IMR-90 (cell line): ENCODE data around the gene RHOT2. TPM values are rescaled to one million over a fixed set of nuclear protein-coding genes. Genes with fewer than 3 reads are reported as not detected.

Experiments used
- ATAC-seq: fragments of 200-7000 bp; cut with Tn5 transposase; 2 replicates; pipeline ENCODE4 v1.9.1; 2020; ENCODE audit warnings: low read depth, mild to moderate bottlenecking, moderate library complexity
- BruUV-seq: library from RNA; stranded (reverse); fragments of 400-500 nt; replicated peaks from 2 replicates; lab custom pipeline; 2021; lab: Mats Ljungman, UMichigan
- CTCF ChIA-PET: fragments of 300-600 bp; formaldehyde crosslinking; extraction: SDS; loops from one replicate; lab custom pipeline; 2021; ENCODE audit warnings: antibody characterized with exemption; lab: Yijun Ruan, JAX
- POLR2A ChIA-PET: fragments of 300-600 bp; sonication (Branson Sonifier 250); formaldehyde crosslinking; loops from one replicate; lab custom pipeline; 2022; ENCODE audit warnings: antibody characterized with exemption; ENCODE audit not compliant: unreplicated experiment; lab: Charles Lee
- DNase-seq: peaks from one replicate; pipeline ENCODE4 v3.0.0; 2013
- H2AFZ ChIP-seq: replicated peaks from 2 replicates; pipeline ENCODE3; 2013; ENCODE audit warnings: low read length, mild to moderate bottlenecking; ENCODE audit not compliant: poor library complexity
- H2AK5ac ChIP-seq: 2 replicates; pipeline ENCODE4 v1.6.1; 2013; ENCODE audit warnings: low read depth, low read length, inconsistent platforms
- H2AK9ac ChIP-seq: replicated peaks from 2 replicates; pipeline ENCODE3; 2013; ENCODE audit warnings: mild to moderate bottlenecking, low read depth, low read length, moderate library complexity; ENCODE audit not compliant: poor library complexity
- H2BK120ac ChIP-seq: 2 replicates; pipeline ENCODE4 v1.6.1; 2013; ENCODE audit warnings: low read depth, low read length, inconsistent platforms
- H2BK15ac ChIP-seq: 3 replicates; pipeline ENCODE4 v1.6.1; 2013; ENCODE audit warnings: low read depth, low read length, inconsistent platforms
- H2BK20ac ChIP-seq: 2 replicates; pipeline ENCODE4 v1.6.1; 2013; ENCODE audit warnings: low read depth, mild to moderate bottlenecking, inconsistent platforms, low read length, moderate library complexity
- H2BK5ac ChIP-seq: 2 replicates; pipeline ENCODE4 v1.6.1; 2013; ENCODE audit warnings: mild to moderate bottlenecking, low read depth, low read length, inconsistent platforms; ENCODE audit not compliant: poor library complexity, severe bottlenecking
- H3K14ac ChIP-seq: replicated peaks from 2 replicates; pipeline ENCODE4 v1.6.1; 2013; ENCODE audit warnings: low read depth, low read length, inconsistent platforms
- H3K18ac ChIP-seq: 2 replicates; pipeline ENCODE4 v1.6.1; 2013; ENCODE audit warnings: low read depth, low read length, control low read depth
- H3K23ac ChIP-seq: 2 replicates; pipeline ENCODE4 v1.6.1; 2013; ENCODE audit warnings: low read depth, low read length, inconsistent platforms
- H3K27ac ChIP-seq: 2 replicates; pipeline ENCODE4 v1.5.1; 2013; ENCODE audit warnings: mild to moderate bottlenecking, control low read depth, low read length; ENCODE audit not compliant: insufficient read depth
- H3K27me3 ChIP-seq: 2 replicates; pipeline ENCODE4 v1.6.1; 2013; ENCODE audit warnings: low read length; ENCODE audit not compliant: control insufficient read depth, insufficient read depth
- H3K36me3 ChIP-seq: 2 replicates; pipeline ENCODE4 v1.6.1; 2013; ENCODE audit warnings: low read length, mixed read lengths; ENCODE audit not compliant: control insufficient read depth, insufficient read depth
- H3K4ac ChIP-seq: 2 replicates; pipeline ENCODE4 v1.6.1; 2013; ENCODE audit warnings: low read depth, low read length, inconsistent platforms
- H3K4me1 ChIP-seq: 2 replicates; pipeline ENCODE4 v1.6.1; 2013; ENCODE audit warnings: low read length, mixed read lengths; ENCODE audit not compliant: control insufficient read depth, insufficient read depth
- H3K4me2 ChIP-seq: 2 replicates; pipeline ENCODE4 v1.6.1; 2013; ENCODE audit warnings: low read depth, mild to moderate bottlenecking, control low read depth, low read length, moderate library complexity
- H3K4me3 ChIP-seq: 2 replicates; pipeline ENCODE4 v1.5.1; 2013; ENCODE audit warnings: low read depth, mild to moderate bottlenecking, control low read depth, low read length, moderate library complexity; ENCODE audit not compliant: insufficient read depth
- H3K56ac ChIP-seq: 2 replicates; pipeline ENCODE4 v1.6.1; 2013; ENCODE audit warnings: low read length, inconsistent platforms; ENCODE audit not compliant: insufficient read depth; ENCODE audit errors: extremely low read depth
- H3K79me1 ChIP-seq, 2 experiments: 2 replicates each; pipeline ENCODE4 v1.6.1; 2013; ENCODE audit warnings: low read length in 2 of 2, inconsistent platforms in 1 of 2, low read depth in 1 of 2
- H3K9ac ChIP-seq: 2 replicates; pipeline ENCODE4 v1.6.1; 2013; ENCODE audit warnings: low read depth, low read length, control low read depth
- H3K9me1 ChIP-seq: 2 replicates; pipeline ENCODE4 v1.6.1; 2013; ENCODE audit warnings: low read length, inconsistent platforms; ENCODE audit not compliant: insufficient read depth
- H3K9me3 ChIP-seq: 2 replicates; pipeline ENCODE4 v1.6.1; 2013; ENCODE audit warnings: low read length; ENCODE audit not compliant: control insufficient read depth, insufficient read depth
- H4K20me1 ChIP-seq: 2 replicates; pipeline ENCODE4 v1.6.1; 2013; ENCODE audit warnings: low read length, inconsistent platforms; ENCODE audit not compliant: insufficient read depth
- H4K5ac ChIP-seq: 2 replicates; pipeline ENCODE4 v1.6.1; 2013; ENCODE audit warnings: mild to moderate bottlenecking, low read depth, low read length, control low read depth
- H4K8ac ChIP-seq, 2 experiments: 2 replicates each; pipeline ENCODE4 v1.6.1; 2013; ENCODE audit warnings: low read depth in 2 of 2, low read length in 2 of 2, control low read depth in 1 of 2, inconsistent platforms in 1 of 2
- H4K91ac ChIP-seq: 2 replicates; pipeline ENCODE4 v1.6.1; 2013; ENCODE audit warnings: low read depth, low read length, inconsistent platforms; ENCODE audit not compliant: insufficient read depth
- BHLHE40 ChIP-seq: fragments of 150-350 bp; IDR thresholded peaks from 2 replicates; pipeline ENCODE4 v1.6.1; 2016; ENCODE audit warnings: mild to moderate bottlenecking, low read depth, low read length
- CEBPB ChIP-seq: IDR thresholded peaks from 2 replicates; pipeline ENCODE4 v1.6.1; 2012; ENCODE audit warnings: low read depth, low read length, improper control_type of control experiment
- CHD1 ChIP-seq: IDR thresholded peaks from 2 replicates; pipeline ENCODE4 v1.6.1; 2012; ENCODE audit warnings: low read depth, low read length, improper control_type of control experiment
- FOS ChIP-seq: fragments of 150-350 bp; IDR thresholded peaks from 2 replicates; pipeline ENCODE4 v1.6.1; 2016; ENCODE audit warnings: low read depth, low read length
- MAFK ChIP-seq: IDR thresholded peaks from 2 replicates; pipeline ENCODE4 v1.6.1; 2012; ENCODE audit warnings: low read depth, low read length, improper control_type of control experiment
- MAZ ChIP-seq: IDR thresholded peaks from 2 replicates; pipeline ENCODE4 v1.6.1; 2012; ENCODE audit warnings: low read depth, mild to moderate bottlenecking, low read length, improper control_type of control experiment, moderate library complexity, borderline replicate concordance
- MXI1 ChIP-seq: IDR thresholded peaks from 2 replicates; pipeline ENCODE4 v1.6.1; 2012; ENCODE audit warnings: low read depth, mild to moderate bottlenecking, low read length, moderate library complexity, borderline replicate concordance
- NFE2L2 ChIP-seq: fragments of 150-350 bp; IDR thresholded peaks from 2 replicates; pipeline ENCODE4 v1.6.1; 2016; ENCODE audit warnings: low read depth, mild to moderate bottlenecking, low read length
- POLR2A ChIP-seq: IDR thresholded peaks from 2 replicates; pipeline ENCODE4 v1.6.1; 2012; ENCODE audit warnings: mild to moderate bottlenecking, low read depth, low read length
- RAD21 ChIP-seq: IDR thresholded peaks from 2 replicates; pipeline ENCODE4 v1.6.1; 2012; ENCODE audit warnings: low read length, improper control_type of control experiment
- RCOR1 ChIP-seq: IDR thresholded peaks from 2 replicates; pipeline ENCODE4 v1.6.1; 2012; ENCODE audit warnings: mild to moderate bottlenecking, low read length, improper control_type of control experiment; ENCODE audit not compliant: insufficient replicate concordance
- RFX5 ChIP-seq: IDR thresholded peaks from 2 replicates; pipeline ENCODE4 v1.8.0; 2012; ENCODE audit warnings: low read depth, mild to moderate bottlenecking, low read length, moderate library complexity
- USF2 ChIP-seq: fragments of 150-350 bp; IDR thresholded peaks from 2 replicates; pipeline ENCODE4 v1.6.1; 2017; ENCODE audit warnings: mild to moderate bottlenecking, antibody characterized with exemption, low read length, low read depth
- WGBS, 2 experiments: methylation state at CpG; one replicate each; pipeline versions ENCODE4 v1.1.5 to v1.1.7; 2013; ENCODE audit warnings: missing lambda C conversion rate in 2 of 2; ENCODE audit not compliant: insufficient read length in 1 of 2; ENCODE audit errors: extremely low coverage in 2 of 2; 5-methylcytosine and 5-hydroxymethylcytosine counted together
- dilution Hi-C: fragments of 300-500 bp; cut with HindIII; formaldehyde crosslinking; loops from one replicate; pipeline ENCODE4 v1.14.3; 2018; ENCODE audit warnings: low sequenced_read_pairs; ENCODE audit not compliant: unreplicated experiment
- in situ Hi-C: fragments of 300-500 bp; cut with MboI; formaldehyde crosslinking; loops from 3 replicates; pipeline ENCODE4 v1.14.3; 2019; ENCODE audit warnings: low sequenced_read_pairs, inconsistent platforms, mixed read lengths
- intact Hi-C: fragments of 100-400 bp; cut with micrococcal nuclease; formaldehyde crosslinking; loops from 2 replicates; pipeline ENCODE4 v1.10.0; 2022
- polyA plus RNA-seq, 3 experiments: library from polyadenylated mRNA; depleted of rRNA; stranded (reverse); fragments of >200 nt; gene quantifications; 2 replicates each; pipeline ENCODE4 v1.2.3, GENCODE V29; 2012; ENCODE audit warnings: low replicate concordance in 1 of 3
- total RNA-seq: library from RNA; depleted of rRNA; stranded (reverse); fragments of >200 nt; gene quantifications from 2 replicates; pipeline ENCODE4 v1.2.3, GENCODE V29; 2012
- TF ChIP-seq, protein P1 (sequence below): fragments of 150-350 bp; IDR thresholded peaks from 2 replicates; pipeline ENCODE4 v1.6.1; 2016; ENCODE audit warnings: low read depth, mild to moderate bottlenecking, low read length, moderate library complexity, borderline replicate concordance
- TF ChIP-seq, protein P2 (sequence below): conservative IDR thresholded peaks from 2 replicates; pipeline ENCODE4 v1.5.1; 2012; ENCODE audit warnings: mild to moderate bottlenecking, low read depth, low read length, improper control_type of control experiment

RHOT2 gene
- total and polyA plus RNA-seq, 2 of the 4 experiments (the other 2 are of a cell fraction) = 20.3 to 181 TPM

DNA sequence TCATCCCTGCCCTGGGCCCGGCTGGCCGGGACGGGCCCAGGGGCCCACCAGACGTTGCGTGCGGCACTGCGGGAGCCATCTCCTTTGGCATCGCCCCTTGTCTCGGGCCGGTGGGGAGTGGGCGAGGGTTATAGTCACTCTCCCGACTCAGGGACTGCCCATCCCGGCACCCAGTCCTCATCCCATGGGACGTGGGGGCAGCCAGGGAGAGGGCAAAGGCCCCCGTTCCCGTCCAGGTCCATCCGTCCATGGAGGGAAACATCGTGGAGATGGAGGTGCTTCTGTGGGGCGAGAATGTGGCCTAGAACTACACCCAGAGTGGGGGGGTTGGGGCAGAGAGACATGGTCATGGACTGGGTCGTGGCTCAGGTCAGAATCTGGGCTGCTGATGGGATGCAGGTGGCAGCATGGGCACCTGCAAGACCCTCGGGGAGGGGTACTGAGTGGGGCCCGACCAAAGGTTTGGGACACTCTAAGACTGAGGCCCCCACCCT, 21.2 kb upstream of the RHOT2 start:
- Histone ChIP-seq H3K4me1 (peaks cover 21% of the 10 kb centered on the region), H3K14ac (no peak overlapping the region), H3K4me3 (no peak overlapping the region), H4K91ac (no peak overlapping the region), H3K18ac (no peak overlapping the region), H2AK5ac (no peak overlapping the region), H2BK20ac (no peak overlapping the region), H3K9ac (no peak overlapping the region), H3K9me3 (no peaks in the 10 kb centered on the region), H2BK120ac (no peak overlapping the region), H2AK9ac (no peak overlapping the region), H2BK5ac (no peak overlapping the region), H3K27ac (no peak overlapping the region), H4K20me1 (no peaks in the 10 kb centered on the region; the same call in 1 of the 2 replicates), H3K27me3 (no peaks in the 10 kb centered on the region), H3K9me1 (peaks cover 15% of the 10 kb centered on the region), H2AFZ (peak overlapping the region; percentile 23), H3K23ac (no peak overlapping the region), H4K8ac (no peak overlapping the region), H4K5ac (no peak overlapping the region), H3K36me3 (no peaks in the 10 kb centered on the region), H3K79me1 (peaks cover 13 to 55% of the 10 kb centered on the region in 2 experiments; a peak in 3 of 4 replicates), H2BK15ac (no peak overlapping the region), H3K4ac (no peak overlapping the region), H3K4me2 (no peak overlapping the region), H3K56ac (no peak overlapping the region)
- BruUV-seq = no TSS peak
- dilution Hi-C loops = no loop called here
- in situ Hi-C loops = loop anchor here (10.0 kb wide), 1 partner anchor 252 kb away; the partner anchor contains the start of gene NME4
- ATAC-seq (no peak), DNase-seq (no peak)
- intact Hi-C loops = no loop called here
- WGBS, 2 experiments = 87% methylated on average over 3 of the region's 22 CpGs; no CpG with 5 or more reads in 1 of the 2 experiments
- POLR2A ChIA-PET = no interaction called here
- CTCF ChIA-PET = no interaction called here
- no peak for TF ChIP-seq CEBPB
- TF ChIP-seq MXI1 = no peak
- no peak for TF ChIP-seq NFE2L2
- TF ChIP-seq POLR2A = no peak
- no peak for TF ChIP-seq RFX5
- TF ChIP-seq BHLHE40 = no peak
- TF ChIP-seq, protein P1, sequence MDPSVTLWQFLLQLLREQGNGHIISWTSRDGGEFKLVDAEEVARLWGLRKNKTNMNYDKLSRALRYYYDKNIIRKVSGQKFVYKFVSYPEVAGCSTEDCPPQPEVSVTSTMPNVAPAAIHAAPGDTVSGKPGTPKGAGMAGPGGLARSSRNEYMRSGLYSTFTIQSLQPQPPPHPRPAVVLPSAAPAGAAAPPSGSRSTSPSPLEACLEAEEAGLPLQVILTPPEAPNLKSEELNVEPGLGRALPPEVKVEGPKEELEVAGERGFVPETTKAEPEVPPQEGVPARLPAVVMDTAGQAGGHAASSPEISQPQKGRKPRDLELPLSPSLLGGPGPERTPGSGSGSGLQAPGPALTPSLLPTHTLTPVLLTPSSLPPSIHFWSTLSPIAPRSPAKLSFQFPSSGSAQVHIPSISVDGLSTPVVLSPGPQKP = no peak
- no peak for TF ChIP-seq CHD1
- TF ChIP-seq USF2 = no peak
- no peak for TF ChIP-seq RCOR1
- TF ChIP-seq MAFK = no peak
- TF ChIP-seq, protein P2, sequence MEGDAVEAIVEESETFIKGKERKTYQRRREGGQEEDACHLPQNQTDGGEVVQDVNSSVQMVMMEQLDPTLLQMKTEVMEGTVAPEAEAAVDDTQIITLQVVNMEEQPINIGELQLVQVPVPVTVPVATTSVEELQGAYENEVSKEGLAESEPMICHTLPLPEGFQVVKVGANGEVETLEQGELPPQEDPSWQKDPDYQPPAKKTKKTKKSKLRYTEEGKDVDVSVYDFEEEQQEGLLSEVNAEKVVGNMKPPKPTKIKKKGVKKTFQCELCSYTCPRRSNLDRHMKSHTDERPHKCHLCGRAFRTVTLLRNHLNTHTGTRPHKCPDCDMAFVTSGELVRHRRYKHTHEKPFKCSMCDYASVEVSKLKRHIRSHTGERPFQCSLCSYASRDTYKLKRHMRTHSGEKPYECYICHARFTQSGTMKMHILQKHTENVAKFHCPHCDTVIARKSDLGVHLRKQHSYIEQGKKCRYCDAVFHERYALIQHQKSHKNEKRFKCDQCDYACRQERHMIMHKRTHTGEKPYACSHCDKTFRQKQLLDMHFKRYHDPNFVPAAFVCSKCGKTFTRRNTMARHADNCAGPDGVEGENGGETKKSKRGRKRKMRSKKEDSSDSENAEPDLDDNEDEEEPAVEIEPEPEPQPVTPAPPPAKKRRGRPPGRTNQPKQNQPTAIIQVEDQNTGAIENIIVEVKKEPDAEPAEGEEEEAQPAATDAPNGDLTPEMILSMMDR = no peak
- no peak for TF ChIP-seq RAD21
- TF ChIP-seq MAZ = no peak
- TF ChIP-seq FOS = no peak
